NT2/D1 (cell line): ENCODE measurements around the gene CPEB4.

Experiments used
- YY1 ChIP-seq: IDR thresholded peaks from 2 replicates; pipeline ENCODE4 v1.6.1; 2011; ENCODE audit not compliant: insufficient read length, insufficient read depth
- ZNF274 ChIP-seq: IDR thresholded peaks from 2 replicates; pipeline ENCODE4 v1.6.1; 2011; ENCODE audit warnings: mild to moderate bottlenecking, low read depth, low read length

- TF ChIP-seq YY1 (no peak), ZNF274 (no peak)
Measured at GRCh38 chr5:173893192-173893561, 5.0 kb downstream of the CPEB4 start.
